Glutamatergic neuron (in vitro differentiated cells): Measurements from ENCODE around the gene DDOST. TPM values are rescaled to one million over a fixed set of nuclear protein-coding genes. Genes with fewer than 3 reads are reported as not detected.
A peak's percentile ranks its signal among the peaks of the same experiment; 100 is the strongest.

ENCODE experiments used
- DNase-seq: peaks from one replicate; pipeline ENCODE4 v3.0.0; 2022
- H3K27ac Mint-ChIP-seq: one replicate; pipeline ENCODE4 v1.8.0; 2020; ENCODE audit warnings: mild to moderate bottlenecking, mixed read lengths, inconsistent platforms; ENCODE audit not compliant: unreplicated experiment
- H3K27me3 Mint-ChIP-seq: one replicate; pipeline ENCODE4 v1.8.0; 2020; ENCODE audit warnings: mild to moderate bottlenecking, moderate library complexity, mixed read lengths, inconsistent platforms; ENCODE audit not compliant: unreplicated experiment
- H3K36me3 Mint-ChIP-seq: one replicate; pipeline ENCODE4 v1.8.0; 2020; ENCODE audit warnings: mild to moderate bottlenecking, mixed read lengths, inconsistent platforms; ENCODE audit not compliant: unreplicated experiment
- H3K4me1 Mint-ChIP-seq: one replicate; pipeline ENCODE4 v1.8.0; 2020; ENCODE audit warnings: mild to moderate bottlenecking, low read depth, mixed read lengths, inconsistent platforms; ENCODE audit not compliant: unreplicated experiment
- H3K4me3 Mint-ChIP-seq: one replicate; pipeline ENCODE4 v1.8.0; 2020; ENCODE audit warnings: mild to moderate bottlenecking, mixed read lengths, inconsistent platforms; ENCODE audit not compliant: unreplicated experiment
- H3K9me3 Mint-ChIP-seq: one replicate; pipeline ENCODE4 v1.8.0; 2020; ENCODE audit warnings: mild to moderate bottlenecking, moderate library complexity, mixed read lengths, inconsistent platforms; ENCODE audit not compliant: unreplicated experiment
- total RNA-seq: library from RNA; stranded (reverse); fragmentation: NEBNext Ultra II Directional; extraction: Animal tissue kit (Norgen Biotek cat#: 25700); gene quantifications from one replicate; pipeline ENCODE4 v1.2.1, GENCODE V29; 2021; ENCODE audit not compliant: unreplicated experiment
- TF ChIP-seq, protein P1 (sequence below): fragments of 200-600 bp; sonication (generic); IDR thresholded peaks from one replicate; pipeline ENCODE4 v1.5.0; 2021; ENCODE audit not compliant: partially characterized antibody, unreplicated experiment

Gene DDOST
- total RNA-seq, 1 donor from 2014 or later = 126 TPM

- H3K9me3 Mint-ChIP-seq = peaks cover 20% of the 10 kb centered on the region
- TF ChIP-seq, protein P1, sequence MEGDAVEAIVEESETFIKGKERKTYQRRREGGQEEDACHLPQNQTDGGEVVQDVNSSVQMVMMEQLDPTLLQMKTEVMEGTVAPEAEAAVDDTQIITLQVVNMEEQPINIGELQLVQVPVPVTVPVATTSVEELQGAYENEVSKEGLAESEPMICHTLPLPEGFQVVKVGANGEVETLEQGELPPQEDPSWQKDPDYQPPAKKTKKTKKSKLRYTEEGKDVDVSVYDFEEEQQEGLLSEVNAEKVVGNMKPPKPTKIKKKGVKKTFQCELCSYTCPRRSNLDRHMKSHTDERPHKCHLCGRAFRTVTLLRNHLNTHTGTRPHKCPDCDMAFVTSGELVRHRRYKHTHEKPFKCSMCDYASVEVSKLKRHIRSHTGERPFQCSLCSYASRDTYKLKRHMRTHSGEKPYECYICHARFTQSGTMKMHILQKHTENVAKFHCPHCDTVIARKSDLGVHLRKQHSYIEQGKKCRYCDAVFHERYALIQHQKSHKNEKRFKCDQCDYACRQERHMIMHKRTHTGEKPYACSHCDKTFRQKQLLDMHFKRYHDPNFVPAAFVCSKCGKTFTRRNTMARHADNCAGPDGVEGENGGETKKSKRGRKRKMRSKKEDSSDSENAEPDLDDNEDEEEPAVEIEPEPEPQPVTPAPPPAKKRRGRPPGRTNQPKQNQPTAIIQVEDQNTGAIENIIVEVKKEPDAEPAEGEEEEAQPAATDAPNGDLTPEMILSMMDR = no peak
- H3K27ac Mint-ChIP-seq = peak overlapping the region; percentile 29
- no peaks in the 10 kb centered on the region for H3K36me3 Mint-ChIP-seq
- H3K4me1 Mint-ChIP-seq = peaks cover 22% of the 10 kb centered on the region
- H3K27me3 Mint-ChIP-seq = peaks cover 17% of the 10 kb centered on the region
- H3K4me3 Mint-ChIP-seq = no peak overlapping the region
- no peak for DNase-seq
Observed at GRCh38 chr1:20703124-20703756, 42.1 kb upstream of the DDOST start.

DNA sequence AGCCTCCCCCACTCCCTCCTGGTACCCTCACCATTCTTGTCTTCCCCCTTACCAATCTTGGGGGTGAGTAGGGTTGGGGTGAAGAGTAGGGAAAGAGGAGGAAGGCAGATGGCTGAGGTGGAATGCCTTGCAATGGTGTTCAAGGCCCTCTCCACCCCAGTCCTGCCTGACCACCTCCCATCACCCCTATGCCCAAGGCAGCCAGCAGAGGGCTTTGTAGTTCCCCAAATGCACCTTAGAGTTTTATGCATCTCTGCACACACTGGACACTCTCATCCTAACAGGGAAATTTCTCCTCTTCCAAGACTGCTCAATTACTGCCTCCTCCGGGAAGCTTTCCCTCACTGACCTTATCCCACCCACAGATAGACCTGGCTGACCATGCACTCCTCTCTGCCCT is 41.2 kb upstream of the DDOST start:
- no peaks in the 10 kb centered on the region for H3K36me3 Mint-ChIP-seq
- peaks cover 22% of the 10 kb centered on the region for H3K4me1 Mint-ChIP-seq
- H3K27ac Mint-ChIP-seq = no peak overlapping the region
- no peak overlapping the region for H3K4me3 Mint-ChIP-seq
- peaks cover 20% of the 10 kb centered on the region for H3K9me3 Mint-ChIP-seq
- peaks cover 17% of the 10 kb centered on the region for H3K27me3 Mint-ChIP-seq
- TF ChIP-seq, protein P1 = peak; percentile 14
- DNase-seq = no peak

DNA sequence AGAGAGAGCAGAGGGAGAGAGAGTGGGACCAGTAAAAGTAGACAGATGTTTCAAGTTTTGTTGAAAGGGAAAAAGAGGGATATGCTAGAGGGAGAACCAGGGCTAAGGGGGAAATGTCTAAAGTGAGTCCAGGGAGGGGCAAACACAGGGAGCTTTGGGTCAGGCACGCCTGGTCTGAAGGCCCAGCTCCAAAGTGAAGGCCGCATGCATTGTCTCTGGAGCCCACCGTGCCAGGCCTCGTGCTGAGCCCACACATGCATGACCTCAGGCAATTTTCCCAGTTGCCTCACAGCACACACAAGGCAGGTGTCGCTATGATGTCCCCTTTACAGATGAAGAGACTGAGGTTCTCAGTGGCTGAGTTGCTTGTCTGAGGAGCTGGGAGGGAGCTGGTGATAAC is 40.7 kb upstream of the DDOST start:
- H3K4me1 Mint-ChIP-seq = peaks cover 22% of the 10 kb centered on the region
- H3K27ac Mint-ChIP-seq = no peak overlapping the region
- H3K27me3 Mint-ChIP-seq = peaks cover 17% of the 10 kb centered on the region
- no peak for DNase-seq
- TF ChIP-seq, protein P1 = no peak
- no peaks in the 10 kb centered on the region for H3K36me3 Mint-ChIP-seq
- peaks cover 20% of the 10 kb centered on the region for H3K9me3 Mint-ChIP-seq
- H3K4me3 Mint-ChIP-seq = no peak overlapping the region

DNA sequence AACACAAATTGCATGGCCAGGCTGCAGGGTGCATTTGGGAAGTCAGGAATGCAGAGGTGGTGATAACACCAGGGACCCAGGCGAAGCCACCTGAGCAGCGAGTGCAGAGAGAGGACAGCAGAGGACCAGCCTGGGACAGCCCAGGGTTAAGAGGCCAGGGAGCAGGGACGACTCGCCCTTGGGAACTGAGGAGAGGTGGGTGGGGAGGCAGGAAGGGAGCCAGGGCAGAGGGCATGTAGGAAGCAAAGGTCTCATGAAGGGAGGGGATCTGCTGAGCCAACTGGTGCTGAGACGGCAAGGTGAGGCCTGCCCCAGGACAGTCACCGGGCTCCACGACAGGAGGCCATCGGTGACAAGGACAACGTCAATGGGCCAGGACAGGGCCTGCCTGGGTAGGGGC is 40.3 kb upstream of the DDOST start:
- Mint-ChIP-seq H3K9me3 (peaks cover 20% of the 10 kb centered on the region), H3K36me3 (no peaks in the 10 kb centered on the region), H3K27ac (no peak overlapping the region), H3K27me3 (peaks cover 17% of the 10 kb centered on the region), H3K4me3 (no peak overlapping the region), H3K4me1 (peaks cover 22% of the 10 kb centered on the region)
- no peak for DNase-seq
- TF ChIP-seq, protein P1 = no peak

DNA sequence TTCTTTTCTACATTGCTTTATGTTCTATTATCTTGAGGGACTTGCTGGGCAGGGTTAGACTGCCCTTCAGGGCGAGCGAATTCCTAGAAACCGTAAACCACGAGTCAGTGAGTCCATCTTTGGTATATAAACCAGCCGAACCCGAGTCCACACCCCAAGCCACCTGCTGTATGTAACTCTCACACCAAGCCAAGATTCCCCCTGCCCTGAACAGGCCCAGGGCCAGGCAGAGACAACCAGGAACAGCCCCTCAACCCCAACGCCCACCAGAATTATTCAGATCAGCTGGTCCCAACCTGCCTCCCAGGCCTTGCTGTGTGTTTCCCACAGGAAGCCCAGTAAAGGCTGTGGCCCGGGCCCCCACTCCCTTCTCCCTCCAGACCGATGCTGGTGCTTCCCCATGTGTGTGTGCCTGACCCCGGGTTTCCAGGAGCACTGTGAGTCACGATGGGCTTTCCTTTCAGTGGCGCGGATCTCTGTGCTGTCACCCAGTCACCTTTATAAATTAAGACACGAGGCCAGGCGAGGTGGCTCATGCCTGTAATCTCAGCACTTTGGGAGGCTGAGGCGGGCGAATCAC is 39.6 kb upstream of the DDOST start:
- TF ChIP-seq, protein P1 = no peak
- DNase-seq = no peak
- Mint-ChIP-seq H3K4me1 (peaks cover 22% of the 10 kb centered on the region), H3K27ac (peak overlapping the region; percentile 22), H3K27me3 (peaks cover 17% of the 10 kb centered on the region), H3K9me3 (peaks cover 20% of the 10 kb centered on the region), H3K4me3 (no peak overlapping the region), H3K36me3 (no peaks in the 10 kb centered on the region)
